Upper lobe of right lung (tissue), 1 donor: ENCODE data around the gene HSD17B3. TPM values are rescaled to one million over a fixed set of nuclear protein-coding genes. Genes with fewer than 3 reads are reported as not detected.
"Not testable (repeated sequence)": the region's sequence is repeated elsewhere in the genome, so short reads cannot be mapped to it uniquely, and the experiment has no call there.

Source experiments
- ATAC-seq: fragments of 200-7000 bp; cut with Tn5 transposase; one replicate; pipeline ENCODE4 v1.9.1; 2020; ENCODE audit warnings: mild to moderate bottlenecking, moderate library complexity
- DNase-seq: peaks from one replicate; pipeline ENCODE4 v3.0.0-alpha.2; 2020
- H3K27ac ChIP-seq: fragments of 200-600 bp; one replicate; pipeline ENCODE4 v1.8.0; 2022
- H3K27me3 ChIP-seq: fragments of 200-600 bp; one replicate; pipeline ENCODE4 v1.8.0; 2022; ENCODE audit warnings: mild to moderate bottlenecking
- H3K36me3 ChIP-seq: fragments of 200-600 bp; one replicate; pipeline ENCODE4 v1.8.0; 2022
- H3K4me1 ChIP-seq: fragments of 200-600 bp; one replicate; pipeline ENCODE4 v1.8.0; 2022
- H3K4me3 ChIP-seq: fragments of 200-600 bp; one replicate; pipeline ENCODE4 v1.8.0; 2022; ENCODE audit warnings: mild to moderate bottlenecking
- H3K9me3 ChIP-seq: fragments of 200-600 bp; one replicate; pipeline ENCODE4 v1.8.0; 2022
- CTCF ChIP-seq: fragments of 200-600 bp; IDR thresholded peaks from one replicate; pipeline ENCODE4 v1.8.0; 2022; ENCODE audit warnings: antibody characterized with exemption
- intact Hi-C: fragments of 100-400 bp; cut with DNase I; formaldehyde crosslinking; loops from one replicate; pipeline ENCODE4 v1.11.0; 2022
- total RNA-seq: library from RNA; stranded (reverse); fragmentation: NEBNext Ultra II Directional; extraction: Animal tissue kit (Norgen Biotek cat#: 25700); gene quantifications from one replicate; pipeline ENCODE4 v1.2.1, GENCODE V29; 2021
- donor health status: DM: no; HTN: yes; CAD: no; lungs with severe emphysema.

The HSD17B3 gene
- total RNA-seq, 1 donor from 2014 or later: 0.81 TPM

- DNase-seq: no peak
- H3K36me3 ChIP-seq: peaks cover 9% of the 10 kb centered on the region
- no peaks in the 10 kb centered on the region for H3K9me3 ChIP-seq
- H3K27me3 ChIP-seq: no peaks in the 10 kb centered on the region
- H3K4me3 ChIP-seq: no peak overlapping the region
- no peak overlapping the region for H3K27ac ChIP-seq
- intact Hi-C loops: no loop called here
- no peak for ATAC-seq
- no peak for TF ChIP-seq CTCF
- H3K4me1 ChIP-seq: no peaks in the 10 kb centered on the region
These were observed 29.4 kb upstream of the HSD17B3 start for GRCh38 chr9:96331236-96331947.

GRCh38 chr9:96327694-96328352, 25.8 kb upstream of the HSD17B3 start:
- Histone ChIP-seq H3K36me3 (no peaks in the 10 kb centered on the region), H3K4me1 (no peaks in the 10 kb centered on the region), H3K9me3 (no peaks in the 10 kb centered on the region), H3K4me3 (no peak overlapping the region), H3K27ac (no peak overlapping the region), H3K27me3 (no peaks in the 10 kb centered on the region)
- TF ChIP-seq CTCF: peak; percentile 89
- intact Hi-C loops: loop anchor here (10.0 kb wide), 1 partner anchor 327 kb away; the partner anchor contains the start of gene PRXL2C
- ATAC-seq: peak; percentile 93
- no peak for DNase-seq

GRCh38 chr9:96323169-96323568, 21.2 kb upstream of the HSD17B3 start:
- Histone ChIP-seq H3K27me3 (no peaks in the 10 kb centered on the region), H3K9me3 (no peaks in the 10 kb centered on the region), H3K4me3 (no peak overlapping the region), H3K27ac (no peak overlapping the region), H3K36me3 (peaks cover 11% of the 10 kb centered on the region), H3K4me1 (no peaks in the 10 kb centered on the region)
- no peak for ATAC-seq
- TF ChIP-seq CTCF: no peak
- no peak for DNase-seq
- intact Hi-C loops: loop anchor here (10.0 kb wide), 1 partner anchor 332 kb away; the partner anchor contains the start of gene PRXL2C

GRCh38 chr9:96322736-96323135, 20.8 kb upstream of the HSD17B3 start:
- peaks cover 11% of the 10 kb centered on the region for H3K36me3 ChIP-seq
- not testable (repeated sequence) for H3K9me3 ChIP-seq, H3K4me3 ChIP-seq, H3K4me1 ChIP-seq, DNase-seq, H3K27me3 ChIP-seq, ATAC-seq, H3K27ac ChIP-seq
- intact Hi-C loops: loop anchor here (10.0 kb wide), 1 partner anchor 332 kb away; the partner anchor contains the start of gene PRXL2C

- H3K9me3 ChIP-seq, DNase-seq, ATAC-seq, H3K27me3 ChIP-seq, H3K4me3 ChIP-seq, H3K27ac ChIP-seq, H3K4me1 ChIP-seq: not testable (repeated sequence)
- intact Hi-C loops: loop anchor here (10.0 kb wide), 1 partner anchor 333 kb away; the partner anchor contains the start of gene PRXL2C
- H3K36me3 ChIP-seq: peaks cover 11% of the 10 kb centered on the region
These were observed 20.2 kb upstream of the HSD17B3 start for GRCh38 chr9:96322210-96322609.

- no peak for DNase-seq
- no peak for TF ChIP-seq CTCF
- no peak overlapping the region for H3K4me3 ChIP-seq
- intact Hi-C loops: loop anchor here (10.0 kb wide), 1 partner anchor 333 kb away; the partner anchor contains the start of gene PRXL2C
- ATAC-seq: no peak
- H3K4me1 ChIP-seq: peaks cover 4% of the 10 kb centered on the region
- H3K9me3 ChIP-seq: no peaks in the 10 kb centered on the region
- H3K36me3 ChIP-seq: peaks cover 11% of the 10 kb centered on the region
- H3K27ac ChIP-seq: no peak overlapping the region
- no peaks in the 10 kb centered on the region for H3K27me3 ChIP-seq
These were observed 19.5 kb upstream of the HSD17B3 start for GRCh38 chr9:96321515-96321914.
